Omental fat pad (tissue), 4 donors: Measurements from ENCODE around the gene DCST1. TPM values are rescaled to one million over a fixed set of nuclear protein-coding genes. Genes with fewer than 3 reads are reported as not detected.
A peak's percentile ranks its signal among the peaks of the same experiment; 100 is the strongest.

Experiments used
- ATAC-seq: fragments of 150-250 bp; one replicate; pipeline ENCODE4 v1.9.1; 2016; ENCODE audit warnings: mild to moderate bottlenecking, moderate library complexity; ENCODE audit not compliant: low FRiP score
- DNase-seq: peaks from one replicate; pipeline ENCODE4 v3.0.0-alpha.2; 2019; ENCODE audit warnings: low spot score
- CTCF ChIP-seq, 3 donors: fragments of 450-650 bp; IDR thresholded peaks; one replicate each; pipeline ENCODE4 v1.5.1; 2016 to 2017; ENCODE audit warnings: antibody characterized with exemption in 3 of 3, mild to moderate bottlenecking in 3 of 3, moderate library complexity in 2 of 3
- total RNA-seq, 4 donors: library from RNA; depleted of rRNA; stranded (reverse); fragments of >200 nt; gene quantifications; one replicate each; pipeline ENCODE4 v1.1.0, GENCODE V29; 2016

DCST1 gene
- total RNA-seq, 4 donors from 2014 or later = not detected

- ATAC-seq = no peak
- TF ChIP-seq CTCF (IDR thresholded peaks at IDR 0.05) = no peak
Measured at GRCh38 chr1:155075535-155075934, 41.9 kb downstream of the DCST1 start.

GRCh38 chr1:155076371-155076770, 42.7 kb downstream of the DCST1 start:
- TF ChIP-seq CTCF (IDR thresholded peaks at IDR 0.05) = no peak
- ATAC-seq = no peak
- DNase-seq = no peak

More at GRCh38 chr1:155075535-155075934, 41.9 kb downstream of the DCST1 start:
- no peak for DNase-seq

- ATAC-seq = no peak
- TF ChIP-seq CTCF (IDR thresholded peaks at IDR 0.05) = no peak
- DNase-seq = no peak
Measured at GRCh38 chr1:155077346-155077745, 43.7 kb downstream of the DCST1 start.

GRCh38 chr1:155077758-155078445, 44.3 kb downstream of the DCST1 start:
- DNase-seq (no peak), ATAC-seq (no peak)
- TF ChIP-seq CTCF (IDR thresholded peaks at IDR 0.05) = no peak

- peak; percentile 46 for DNase-seq
- ATAC-seq = peak; percentile 70
- no peak for TF ChIP-seq CTCF (IDR thresholded peaks at IDR 0.05)
Measured at GRCh38 chr1:155078469-155079209, 45.0 kb downstream of the DCST1 start, which contains the start of gene EFNA3. TSS of gene EFNA3 (plus strand) at chr1:155078837. CDS start at chr1:155078942, 105 bp downstream.

GRCh38 chr1:155079210-155079486, 45.5 kb downstream of the DCST1 start:
- no peak for TF ChIP-seq CTCF (IDR thresholded peaks at IDR 0.05)
- no peak for ATAC-seq
- no peak for DNase-seq
